Measurements from ENCODE around the gene KRT84. TPM values are rescaled to one million over a fixed set of nuclear protein-coding genes. Genes with fewer than 3 reads are reported as not detected.

The KRT84 gene
- total and polyA plus RNA-seq, 8 donors = not detected

DNA sequence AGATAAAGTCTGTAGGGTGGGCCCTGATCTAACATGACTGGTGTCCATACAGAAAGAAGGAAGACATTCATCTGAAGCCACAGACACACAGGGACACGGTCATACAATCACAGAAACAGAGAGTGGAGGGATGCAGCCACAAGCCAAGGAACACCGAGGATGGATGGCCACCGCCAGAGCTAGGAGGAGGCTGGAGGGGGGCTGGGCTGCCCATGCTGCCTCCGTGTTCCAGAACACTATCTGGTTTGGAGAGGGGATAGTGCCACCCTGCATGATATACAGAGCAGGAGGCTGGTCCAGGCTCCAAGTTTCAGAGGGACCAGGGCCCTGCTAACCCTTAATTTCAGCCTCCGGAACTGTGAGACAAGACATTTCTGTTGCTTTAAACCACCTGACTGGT is 40.0 kb upstream of the KRT84 start:
- intact Hi-C loops (cut with DNase I; ENCODE audit: low total_unique reads) = no loop called here
- no peak overlapping the region for H3K4me3 ChIP-seq
- TF ChIP-seq POLR2A (IDR thresholded peaks at IDR 0.05) = no peak
- no peak for TF ChIP-seq EP300 (IDR thresholded peaks at IDR 0.05)
- TF ChIP-seq, protein P1, sequence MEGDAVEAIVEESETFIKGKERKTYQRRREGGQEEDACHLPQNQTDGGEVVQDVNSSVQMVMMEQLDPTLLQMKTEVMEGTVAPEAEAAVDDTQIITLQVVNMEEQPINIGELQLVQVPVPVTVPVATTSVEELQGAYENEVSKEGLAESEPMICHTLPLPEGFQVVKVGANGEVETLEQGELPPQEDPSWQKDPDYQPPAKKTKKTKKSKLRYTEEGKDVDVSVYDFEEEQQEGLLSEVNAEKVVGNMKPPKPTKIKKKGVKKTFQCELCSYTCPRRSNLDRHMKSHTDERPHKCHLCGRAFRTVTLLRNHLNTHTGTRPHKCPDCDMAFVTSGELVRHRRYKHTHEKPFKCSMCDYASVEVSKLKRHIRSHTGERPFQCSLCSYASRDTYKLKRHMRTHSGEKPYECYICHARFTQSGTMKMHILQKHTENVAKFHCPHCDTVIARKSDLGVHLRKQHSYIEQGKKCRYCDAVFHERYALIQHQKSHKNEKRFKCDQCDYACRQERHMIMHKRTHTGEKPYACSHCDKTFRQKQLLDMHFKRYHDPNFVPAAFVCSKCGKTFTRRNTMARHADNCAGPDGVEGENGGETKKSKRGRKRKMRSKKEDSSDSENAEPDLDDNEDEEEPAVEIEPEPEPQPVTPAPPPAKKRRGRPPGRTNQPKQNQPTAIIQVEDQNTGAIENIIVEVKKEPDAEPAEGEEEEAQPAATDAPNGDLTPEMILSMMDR (IDR thresholded peaks at IDR 0.05) = no peak
- no peak for TF ChIP-seq POLR2AphosphoS5 (IDR thresholded peaks at IDR 0.05)
- H3K27ac ChIP-seq = no peak overlapping the region
- H3K9me3 ChIP-seq = no peaks in the 10 kb centered on the region
- no peak for DNase-seq
- WGBS, 5 donors = 79 to 89% (median 87%) methylated on average over 5 of the region's 5 CpGs
- H3K27me3 ChIP-seq = peaks cover 0 to 5% (median 0%) of the 10 kb centered on the region in 3 donors
- H3K36me3 ChIP-seq = no peaks in the 10 kb centered on the region
- peaks cover 0 to 16% (median 5%) of the 10 kb centered on the region in 4 donors for H3K4me1 ChIP-seq

DNA sequence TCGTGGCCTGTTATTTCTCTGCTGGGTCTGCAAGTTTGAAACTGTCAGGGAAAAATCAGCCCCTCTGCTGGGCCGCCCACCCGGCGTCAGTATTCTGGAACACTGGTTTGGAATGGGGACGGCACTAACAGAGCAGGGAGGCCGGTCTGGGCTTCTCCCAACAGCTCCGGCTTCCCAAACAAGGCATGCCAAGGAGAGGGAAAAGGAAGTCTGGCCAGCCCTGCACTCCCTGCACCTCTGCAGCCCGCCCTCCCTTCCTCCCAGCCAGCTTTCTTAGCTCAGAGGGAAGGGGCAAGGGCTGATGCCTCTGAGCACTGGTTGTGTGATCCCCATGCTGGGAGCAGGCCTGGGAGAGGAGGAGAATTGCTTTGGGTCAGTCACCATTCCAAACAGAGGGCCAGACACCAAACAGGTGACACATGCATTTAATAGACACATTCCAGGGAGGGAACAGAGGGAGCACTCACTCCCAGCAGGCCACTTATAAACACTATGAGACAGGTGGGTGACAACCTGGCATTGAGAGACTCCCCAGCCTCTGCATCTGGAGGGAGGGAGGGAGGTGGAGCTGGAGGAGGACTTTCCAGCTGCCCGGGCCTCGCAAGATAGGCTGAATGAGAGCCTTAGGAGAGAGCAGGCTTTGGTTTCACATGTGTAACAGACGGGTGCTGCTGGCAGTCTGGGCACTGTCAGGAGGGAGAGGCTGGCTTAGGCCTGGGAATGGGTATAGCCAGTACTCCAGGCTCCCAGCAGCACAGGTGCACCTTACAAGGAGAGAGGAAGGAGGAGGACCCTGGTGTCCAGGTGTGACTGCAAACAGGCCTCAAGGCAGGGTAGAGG is 38.4 kb upstream of the KRT84 start:
- DNase-seq = peak in 1 of 2 donors; percentile 62

DNA sequence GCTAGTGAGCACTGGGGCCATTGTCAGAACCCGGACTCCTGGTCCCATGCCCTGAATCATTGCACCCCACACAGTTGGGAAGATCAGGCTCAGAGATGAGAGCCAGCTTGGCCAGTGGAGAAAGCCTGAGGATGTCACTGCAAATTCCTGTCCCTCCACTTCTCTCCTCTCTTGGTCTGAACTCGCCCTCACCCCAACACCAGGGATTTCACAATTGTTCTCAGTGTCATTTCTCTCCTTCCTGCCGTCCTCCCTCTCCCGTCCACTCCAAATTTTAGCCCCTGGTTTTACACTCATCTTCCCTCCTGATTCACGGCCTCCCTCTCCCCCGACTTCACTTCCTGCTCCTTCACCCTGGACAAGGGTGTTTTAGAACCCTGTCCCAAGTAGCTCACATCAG is 37.6 kb upstream of the KRT84 start:
- Histone ChIP-seq H3K9me3 (no peaks in the 10 kb centered on the region), H3K27me3 (peaks cover 0 to 5% (median 0%) of the 10 kb centered on the region in 3 donors), H3K36me3 (no peaks in the 10 kb centered on the region), H3K4me1 (peaks cover 0 to 16% (median 5%) of the 10 kb centered on the region in 4 donors), H3K4me3 (no peak overlapping the region), H3K27ac (peak overlapping the region in 2 of 5 donors; percentile 55 to 79)
- DNase-seq = no peak
- intact Hi-C loops (cut with DNase I; ENCODE audit: low total_unique reads) = no loop called here
- WGBS, 5 donors = 64 to 81% (median 78%) methylated on average over 6 of the region's 6 CpGs
- TF ChIP-seq POLR2AphosphoS5 (IDR thresholded peaks at IDR 0.05) (no peak), EP300 (IDR thresholded peaks at IDR 0.05) (no peak), POLR2A (IDR thresholded peaks at IDR 0.05) (no peak)
- TF ChIP-seq, protein P1 (IDR thresholded peaks at IDR 0.05) = no peak

More for the DNA sequence above, 38.4 kb upstream of the KRT84 start:
- Histone ChIP-seq H3K9me3 (no peaks in the 10 kb centered on the region), H3K4me3 (no peak overlapping the region), H3K27me3 (peaks cover 0 to 5% (median 0%) of the 10 kb centered on the region in 3 donors), H3K4me1 (peaks cover 0 to 16% (median 5%) of the 10 kb centered on the region in 4 donors), H3K27ac (peak overlapping the region in 2 of 5 donors; percentile 55 to 79), H3K36me3 (no peaks in the 10 kb centered on the region)
- 47 to 66% (median 65%) methylated on average over 11 of the region's 11 CpGs for WGBS, 5 donors
- TF ChIP-seq EP300 (IDR thresholded peaks at IDR 0.05) = no peak
- no peak for TF ChIP-seq POLR2AphosphoS5 (IDR thresholded peaks at IDR 0.05)
- no peak for TF ChIP-seq POLR2A (IDR thresholded peaks at IDR 0.05)
- TF ChIP-seq, protein P1 (IDR thresholded peaks at IDR 0.05) = no peak
- intact Hi-C loops (cut with DNase I; ENCODE audit: low total_unique reads) = no loop called here

DNA sequence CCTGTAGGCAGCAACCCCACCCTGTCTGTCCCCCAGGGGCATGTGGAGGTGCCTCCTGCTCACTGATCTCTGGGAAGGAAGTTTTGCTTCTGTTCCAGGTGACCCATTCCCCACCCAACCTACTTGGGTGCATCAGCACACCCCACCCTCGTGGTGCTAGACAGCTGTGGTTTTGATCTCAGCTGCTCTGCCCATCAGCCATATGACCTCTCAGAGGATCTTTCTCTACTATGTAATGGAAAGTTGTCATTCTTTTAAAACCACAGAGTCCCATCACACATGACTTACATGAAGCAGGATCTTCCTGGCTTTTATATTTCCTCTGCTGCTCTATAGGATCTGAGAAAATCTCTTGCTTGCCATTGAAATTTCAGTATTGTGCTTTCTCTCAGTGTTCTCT is 34.2 kb upstream of the KRT84 start:
- Histone ChIP-seq H3K4me3 (no peak overlapping the region), H3K27me3 (peaks cover 0 to 5% (median 0%) of the 10 kb centered on the region in 3 donors), H3K36me3 (no peaks in the 10 kb centered on the region), H3K9me3 (no peaks in the 10 kb centered on the region), H3K27ac (no peak overlapping the region), H3K4me1 (peaks cover 0 to 32% (median 12%) of the 10 kb centered on the region in 4 donors)
- no peak for TF ChIP-seq EP300 (IDR thresholded peaks at IDR 0.05)
- TF ChIP-seq POLR2A (IDR thresholded peaks at IDR 0.05) = no peak
- no peak for DNase-seq
- WGBS, 5 donors = 46 to 65% (median 62%) methylated on average over 1 of the region's 1 CpG
- intact Hi-C loops (cut with DNase I; ENCODE audit: low total_unique reads) = no loop called here

All from stomach (tissue), 9 donors.